ACC112 (cell line): ENCODE measurements around the gene HGD.

Source experiments
- H2AFZ ChIP-seq: fragments of 200-600 bp; sonication (generic); one replicate; pipeline ENCODE4 v1.6.0; 2017; ENCODE audit warnings: antibody characterized with exemption, low read length; ENCODE audit not compliant: unreplicated experiment
- H3K27ac ChIP-seq: fragments of 200-600 bp; sonication (generic); 2 replicates; pipeline ENCODE4 v1.5.1; 2014; ENCODE audit warnings: low read depth, mild to moderate bottlenecking, antibody characterized with exemption, low read length, moderate library complexity
- H3K27me3 ChIP-seq: fragments of 200-600 bp; sonication (generic); 2 replicates; pipeline ENCODE4 v1.6.1; 2014; ENCODE audit warnings: mild to moderate bottlenecking, antibody characterized with exemption, low read length, moderate library complexity, mixed read lengths; ENCODE audit not compliant: insufficient read depth
- H3K36me3 ChIP-seq: fragments of 200-600 bp; sonication (generic); 2 replicates; pipeline ENCODE4 v1.6.1; 2016; ENCODE audit warnings: mild to moderate bottlenecking, antibody characterized with exemption, low read length, moderate library complexity, mixed read lengths; ENCODE audit not compliant: insufficient read depth
- H3K4me1 ChIP-seq: fragments of 200-600 bp; sonication (generic); one replicate; pipeline ENCODE4 v1.6.1; 2016; ENCODE audit warnings: low read length, mixed read lengths; ENCODE audit not compliant: insufficient read depth, unreplicated experiment, control insufficient read depth
- H3K4me3 ChIP-seq: fragments of 200-600 bp; sonication (generic); 2 replicates; pipeline ENCODE4 v1.5.1; 2014; ENCODE audit warnings: mild to moderate bottlenecking, low read depth, low read length
- H3K79me2 ChIP-seq: fragments of 200-600 bp; sonication (generic); one replicate; pipeline ENCODE4 v1.6.0; 2016; ENCODE audit warnings: low read length; ENCODE audit not compliant: control insufficient read depth, unreplicated experiment, insufficient read depth

HGD gene

GRCh38 chr3:120614765-120615164 is 67.3 kb downstream of the HGD start:
- no peaks in the 10 kb centered on the region for H3K36me3 ChIP-seq
- peaks cover 2% of the 10 kb centered on the region for H3K4me1 ChIP-seq
- H3K27ac ChIP-seq = no peak overlapping the region
- no peaks in the 10 kb centered on the region for H3K27me3 ChIP-seq
- H2AFZ ChIP-seq = no peak overlapping the region
- H3K79me2 ChIP-seq = no peaks in the 10 kb centered on the region
- H3K4me3 ChIP-seq = no peak overlapping the region

GRCh38 chr3:120608506-120608905 is 73.5 kb downstream of the HGD start:
- no peak overlapping the region for H3K27ac ChIP-seq
- H3K4me3 ChIP-seq = no peak overlapping the region
- 0 out of 2 replicates have a peak, but pooled peaks cover 2% of the 10 kb centered on the region for H3K27me3 ChIP-seq
- no peaks in the 10 kb centered on the region for H3K4me1 ChIP-seq
- H3K36me3 ChIP-seq = no peaks in the 10 kb centered on the region
- no peaks in the 10 kb centered on the region for H3K79me2 ChIP-seq
- no peak overlapping the region for H2AFZ ChIP-seq

DNA sequence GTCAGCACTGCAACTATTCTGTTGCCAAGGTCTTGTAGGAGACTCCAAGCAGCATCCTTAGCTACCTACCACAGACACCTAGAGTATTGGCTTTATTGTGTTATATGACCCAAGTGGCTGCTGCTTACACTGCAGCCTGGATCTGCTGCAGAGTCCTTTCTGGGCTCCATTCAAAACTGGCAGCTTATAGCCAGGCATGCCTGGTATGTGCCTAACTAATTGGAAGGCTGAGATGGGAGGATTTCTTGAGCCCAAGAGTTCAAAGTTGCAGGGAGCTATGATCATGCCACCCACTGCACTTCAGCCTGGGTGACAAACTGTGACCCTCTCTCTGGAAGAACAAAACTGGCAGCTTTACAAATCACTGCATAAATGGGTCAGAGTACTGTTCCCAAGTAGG is 77.3 kb downstream of the HGD start:
- Histone ChIP-seq H3K4me1 (no peaks in the 10 kb centered on the region), H3K79me2 (no peaks in the 10 kb centered on the region)

GRCh38 chr3:120604382-120604781 is 77.7 kb downstream of the HGD start:
- H3K4me1 ChIP-seq = peaks cover 2% of the 10 kb centered on the region
- no peak overlapping the region for H3K4me3 ChIP-seq
- H3K79me2 ChIP-seq = peaks cover 4% of the 10 kb centered on the region
- H3K27ac ChIP-seq = no peak overlapping the region
- no peaks in the 10 kb centered on the region for H3K27me3 ChIP-seq
- H3K36me3 ChIP-seq = peaks cover 19% of the 10 kb centered on the region; the same call in 1 of the 2 replicates
- no peak overlapping the region for H2AFZ ChIP-seq

More for the DNA sequence above, 77.3 kb downstream of the HGD start:
- H3K4me3 ChIP-seq = no peak overlapping the region
- no peak overlapping the region for H3K27ac ChIP-seq
- 0 out of 2 replicates have a peak, but pooled peaks cover 2% of the 10 kb centered on the region for H3K27me3 ChIP-seq
- peaks cover 15% of the 10 kb centered on the region; the same call in 1 of the 2 replicates for H3K36me3 ChIP-seq
- no peak overlapping the region for H2AFZ ChIP-seq

DNA sequence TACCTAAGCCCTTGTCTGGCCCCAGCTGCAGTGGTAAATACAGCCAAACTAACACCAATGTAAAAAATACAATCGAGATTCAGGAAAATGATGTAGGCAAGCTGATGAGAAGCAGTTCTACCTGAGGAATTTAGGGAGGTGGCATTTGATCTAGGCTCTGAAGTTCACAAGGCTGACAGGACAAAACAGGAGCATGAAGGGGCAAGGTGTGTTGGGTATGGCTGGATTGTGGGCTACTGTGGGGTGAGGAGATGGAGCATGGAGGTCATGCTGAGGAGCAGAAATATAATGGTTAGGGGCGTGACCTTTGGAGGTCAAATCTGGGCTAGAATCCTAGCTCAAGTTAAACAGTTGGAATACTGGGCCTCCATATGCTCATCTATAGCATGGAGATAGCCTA is 79.4 kb downstream of the HGD start:
- Histone ChIP-seq H3K4me3 (no peak overlapping the region), H3K27me3 (no peaks in the 10 kb centered on the region), H2AFZ (no peak overlapping the region), H3K27ac (no peak overlapping the region), H3K79me2 (peaks cover 20% of the 10 kb centered on the region), H3K36me3 (peaks cover 29% of the 10 kb centered on the region; the same call in 1 of the 2 replicates), H3K4me1 (peaks cover 11% of the 10 kb centered on the region)

DNA sequence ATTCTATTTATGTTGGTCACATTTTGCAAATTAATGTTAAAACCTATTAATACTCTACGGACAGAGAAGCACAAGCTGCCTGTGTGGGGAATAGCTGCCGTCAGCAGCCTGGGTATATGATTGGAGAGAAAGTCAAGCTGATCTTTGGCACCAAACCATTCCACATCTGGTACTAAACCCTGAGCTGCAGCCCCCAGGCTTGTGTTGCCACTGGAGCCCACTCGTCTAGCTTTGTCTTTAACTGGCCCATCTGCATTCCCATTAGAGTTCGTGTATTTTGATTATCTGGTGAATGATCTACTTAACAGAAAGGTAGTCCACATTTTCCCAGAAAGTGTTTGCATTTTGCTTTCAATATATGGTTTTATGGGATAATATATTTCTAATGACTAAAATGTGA is 80.5 kb downstream of the HGD start:
- Histone ChIP-seq H3K27ac (no peak overlapping the region), H2AFZ (no peak overlapping the region), H3K36me3 (peaks cover 29% of the 10 kb centered on the region; the same call in 1 of the 2 replicates)

GRCh38 chr3:120599211-120599610 is 82.8 kb downstream of the HGD start:
- Histone ChIP-seq H3K36me3 (peaks cover 29% of the 10 kb centered on the region; the same call in 1 of the 2 replicates), H3K4me3 (no peak overlapping the region), H2AFZ (no peak overlapping the region), H3K27ac (no peak overlapping the region), H3K4me1 (peaks cover 24% of the 10 kb centered on the region), H3K27me3 (no peaks in the 10 kb centered on the region), H3K79me2 (peaks cover 33% of the 10 kb centered on the region)

More for the DNA sequence above, 80.5 kb downstream of the HGD start:
- H3K4me3 ChIP-seq = no peak overlapping the region
- peaks cover 18% of the 10 kb centered on the region for H3K4me1 ChIP-seq
- peaks cover 30% of the 10 kb centered on the region for H3K79me2 ChIP-seq
- H3K27me3 ChIP-seq = no peaks in the 10 kb centered on the region

DNA sequence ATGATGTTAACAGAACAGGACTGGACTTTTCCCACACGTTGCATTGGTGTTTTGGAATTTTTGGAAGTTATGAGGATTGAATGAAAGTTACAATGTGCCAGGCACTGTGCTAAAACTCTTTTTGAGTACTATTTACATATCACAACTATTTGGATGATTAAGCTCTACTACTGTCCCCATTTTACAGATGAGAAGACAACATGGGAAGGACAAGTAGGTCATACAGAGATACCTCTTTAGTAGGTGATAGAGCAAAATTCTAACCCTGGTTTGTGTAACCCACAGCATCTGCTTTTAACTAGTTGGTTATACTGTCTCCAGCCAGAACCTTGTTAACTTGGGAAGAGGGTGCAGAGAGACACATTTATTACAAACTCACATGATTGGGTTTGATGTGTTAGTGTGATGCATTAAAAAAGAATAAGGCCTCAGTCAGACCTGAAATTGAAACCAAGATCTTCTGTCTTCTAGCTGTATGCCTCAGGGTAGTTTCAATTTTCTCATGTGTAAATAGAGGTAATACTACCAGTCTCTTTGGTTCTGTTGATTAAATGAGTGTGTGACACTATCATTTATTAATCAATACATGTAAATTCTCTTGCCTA is 84.5 kb downstream of the HGD start:
- Histone ChIP-seq H3K4me3 (peak overlapping the region; percentile 79), H3K27me3 (no peaks in the 10 kb centered on the region), H3K79me2 (peaks cover 33% of the 10 kb centered on the region), H3K4me1 (peaks cover 24% of the 10 kb centered on the region), H2AFZ (no peak overlapping the region), H3K27ac (no peak overlapping the region), H3K36me3 (peaks cover 26% of the 10 kb centered on the region; the same call in 1 of the 2 replicates)

- Histone ChIP-seq H3K36me3 (peaks cover 21% of the 10 kb centered on the region; the same call in 1 of the 2 replicates), H2AFZ (no peak overlapping the region)
Measured at GRCh38 chr3:120596853-120597223, 85.2 kb downstream of the HGD start.

DNA sequence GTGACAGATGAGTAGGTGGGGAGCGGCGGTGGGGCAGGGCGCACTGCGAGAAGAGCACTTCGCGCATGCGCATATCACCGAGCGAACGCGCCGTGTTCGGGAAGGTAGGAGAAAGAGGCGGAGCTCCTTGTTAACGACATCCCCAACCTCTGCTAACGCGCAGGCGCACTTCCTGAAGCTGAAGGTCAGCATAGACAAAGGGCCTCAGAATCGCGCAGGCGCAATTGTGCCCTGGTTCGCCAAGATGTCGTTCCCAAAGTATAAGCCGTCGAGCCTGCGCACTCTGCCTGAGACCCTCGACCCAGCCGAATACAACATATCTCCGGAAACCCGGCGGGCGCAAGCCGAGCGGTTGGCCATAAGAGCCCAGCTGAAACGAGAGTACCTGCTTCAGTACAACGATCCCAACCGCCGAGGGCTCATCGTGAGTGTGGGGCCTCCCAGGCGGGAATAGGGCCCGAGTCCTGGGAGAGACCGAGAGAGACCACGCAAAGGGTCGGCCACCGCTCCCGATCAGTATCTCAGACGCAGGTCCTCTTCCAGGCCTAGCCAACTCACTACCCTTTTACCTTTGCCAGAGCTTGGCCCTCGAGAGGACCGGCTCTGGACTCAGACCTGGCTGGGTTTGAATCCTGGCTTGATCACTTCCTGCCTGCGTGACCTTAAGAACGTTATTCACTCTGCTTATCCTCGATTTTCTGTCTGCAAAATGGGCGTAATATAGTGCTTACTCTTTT is 85.8 kb downstream of the HGD start, which contains the start of gene NDUFB4:
NDUFB4 (plus strand) TSS at position 221 of the 737 bp plus-strand sequence; CDS start at position 245, 24 bp downstream.
- Histone ChIP-seq H3K4me3 (peak within 1 kb of the TSS; percentile 96), H3K4me1 (peaks cover 24% of the 10 kb centered on the region), H2AFZ (peak within 1 kb of the TSS; percentile 96), H3K27me3 (no peaks in the 10 kb centered on the region), H3K27ac (peak within 1 kb of the TSS; percentile 66), H3K79me2 (peaks cover 33% of the 10 kb centered on the region), H3K36me3 (peaks cover 16% of the 10 kb centered on the region; the same call in 1 of the 2 replicates)

More at GRCh38 chr3:120596853-120597223, 85.2 kb downstream of the HGD start:
- no peaks in the 10 kb centered on the region for H3K27me3 ChIP-seq
- peak overlapping the region; percentile 66; the same call in 1 of the 2 replicates for H3K27ac ChIP-seq
- peak overlapping the region; percentile 96 for H3K4me3 ChIP-seq
- H3K79me2 ChIP-seq = peaks cover 33% of the 10 kb centered on the region
- H3K4me1 ChIP-seq = peaks cover 24% of the 10 kb centered on the region
